Panc1 (cell line): ENCODE results near the gene RHBDF1. TPM values are rescaled to one million over a fixed set of nuclear protein-coding genes. Genes with fewer than 3 reads are reported as not detected.

ENCODE experiments used
- ATAC-seq: fragments of 200-7000 bp; cut with Tn5 transposase; 2 replicates; pipeline ENCODE4 v1.9.1; 2020; ENCODE audit warnings: mild to moderate bottlenecking, moderate library complexity
- BruUV-seq: library from RNA; stranded (reverse); fragments of 400-500 nt; replicated peaks from 2 replicates; lab custom pipeline; 2021; lab: Mats Ljungman, UMichigan
- CTCF ChIA-PET: fragments of 300-600 bp; sonication (Branson Sonifier 250); formaldehyde crosslinking; loops from one replicate; lab custom pipeline; 2022; ENCODE audit warnings: antibody characterized with exemption; lab: Charles Lee
- POLR2A ChIA-PET: fragments of 300-600 bp; sonication (Branson Sonifier 250); formaldehyde crosslinking; loops from one replicate; lab custom pipeline; 2022; ENCODE audit warnings: antibody characterized with exemption; lab: Charles Lee
- DNase-seq: peaks from one replicate; pipeline ENCODE4 v3.0.0-alpha.2; 2010; ENCODE audit warnings: low read depth, low spot score
- H3K27ac ChIP-seq: 2 replicates; pipeline ENCODE4 v1.5.1; 2011; ENCODE audit warnings: mild to moderate bottlenecking, low read length, inconsistent platforms
- H3K27me3 ChIP-seq: fragments of 200-500 bp; sonication (Bioruptor generic); 2 replicates; pipeline ENCODE4 v1.6.0; 2014; ENCODE audit warnings: low read length, inconsistent platforms; ENCODE audit not compliant: control insufficient read depth, insufficient read depth
- H3K36me3 ChIP-seq: fragments of 200-500 bp; sonication (Bioruptor generic); 2 replicates; pipeline ENCODE4 v1.5.1; 2014; ENCODE audit warnings: inconsistent platforms, mild to moderate bottlenecking, low read length, moderate library complexity; ENCODE audit not compliant: control insufficient read depth, insufficient read depth
- H3K4me1 ChIP-seq: 2 replicates; pipeline ENCODE4 v1.5.1; 2011; ENCODE audit warnings: inconsistent platforms, mild to moderate bottlenecking, low read length, moderate library complexity; ENCODE audit not compliant: control insufficient read depth, insufficient read depth
- H3K4me3 ChIP-seq, 2 experiments: 2 replicates each; pipeline ENCODE4 v1.5.1; 2011 to 2012; ENCODE audit warnings: low read depth in 2 of 2, low read length in 2 of 2, mild to moderate bottlenecking in 2 of 2, inconsistent platforms in 1 of 2, moderate library complexity in 1 of 2
- H3K9me3 ChIP-seq: fragments of 200-500 bp; sonication (Bioruptor generic); 2 replicates; pipeline ENCODE4 v1.5.1; 2014; ENCODE audit warnings: low read depth, mild to moderate bottlenecking, inconsistent platforms, low read length, moderate library complexity; ENCODE audit not compliant: control insufficient read depth, insufficient read depth
- CTCF ChIP-seq: fragments of 450-650 bp; IDR thresholded peaks from 2 replicates; pipeline ENCODE4 v1.5.1; 2017; ENCODE audit warnings: mild to moderate bottlenecking
- POLR2AphosphoS5 ChIP-seq: IDR thresholded peaks from 2 replicates; pipeline ENCODE4 v1.6.1; 2012; ENCODE audit warnings: mild to moderate bottlenecking, low read depth, low read length, moderate library complexity
- REST ChIP-seq, 2 experiments: IDR thresholded peaks; 2 replicates each; pipeline ENCODE4 v1.6.1; 2011 to 2012; ENCODE audit warnings: low read depth in 2 of 2, control low read depth in 1 of 2, low read length in 1 of 2, mild to moderate bottlenecking in 1 of 2, moderate library complexity in 1 of 2; ENCODE audit not compliant: insufficient read depth in 1 of 2
- SIN3A ChIP-seq: IDR thresholded peaks from 2 replicates; pipeline ENCODE4 v1.6.1; 2012; ENCODE audit warnings: low read depth, mild to moderate bottlenecking, low read length, moderate library complexity, borderline replicate concordance; ENCODE audit not compliant: insufficient read depth
- TCF7L2 ChIP-seq: IDR thresholded peaks from 2 replicates; pipeline ENCODE4 v1.6.1; 2011; ENCODE audit warnings: mild to moderate bottlenecking, low read depth, low read length, inconsistent platforms
- in situ Hi-C: cut with HindIII; loops from 2 replicates; pipeline ENCODE4 v1.10.0; 2016; ENCODE audit warnings: low sequenced_read_pairs, low pct_unique_long_range_greater_than_20kb
- intact Hi-C: fragments of 100-400 bp; cut with micrococcal nuclease; formaldehyde crosslinking; loops from one replicate; pipeline ENCODE4 v1.10.0; 2022; ENCODE audit not compliant: unreplicated experiment
- total RNA-seq: library from RNA; stranded (reverse); gene quantifications from one replicate; pipeline ENCODE4 v1.2.1, GENCODE V29; 2021; ENCODE audit not compliant: unreplicated experiment

The RHBDF1 gene
- total RNA-seq, 1 experiment from 2014 or later, result 41.7 TPM

GRCh38 chr16:37511-37910, 34.9 kb downstream of the RHBDF1 start:
- ATAC-seq (no peak), DNase-seq (no peak)
- Histone ChIP-seq H3K4me1 (no peaks in the 10 kb centered on the region), H3K27ac (no peak overlapping the region), H3K36me3 (no peaks in the 10 kb centered on the region; the same call in 1 of the 2 replicates), H3K9me3 (no peaks in the 10 kb centered on the region), H3K27me3 (no peaks in the 10 kb centered on the region), H3K4me3 (no peak overlapping the region)
- POLR2A ChIA-PET, result no interaction called here
- TF ChIP-seq CTCF (no peak), TCF7L2 (no peak), POLR2AphosphoS5 (no peak), SIN3A (no peak)
- intact Hi-C loops, result no loop called here
- CTCF ChIA-PET, result no interaction called here
- in situ Hi-C loops, result no loop called here
- no TSS peak for BruUV-seq

- BruUV-seq, result no TSS peak
- Histone ChIP-seq H3K27me3 (no peaks in the 10 kb centered on the region), H3K4me3 (no peak overlapping the region), H3K4me1 (no peaks in the 10 kb centered on the region), H3K36me3 (no peaks in the 10 kb centered on the region; the same call in 1 of the 2 replicates), H3K27ac (no peak overlapping the region), H3K9me3 (no peaks in the 10 kb centered on the region)
- no peak for ATAC-seq
- intact Hi-C loops, result no loop called here
- POLR2A ChIA-PET, result no interaction called here
- CTCF ChIA-PET, result no interaction called here
- no peak for DNase-seq
- in situ Hi-C loops, result no loop called here
- TF ChIP-seq POLR2AphosphoS5, result no peak
- TF ChIP-seq TCF7L2, result no peak
- no peak for TF ChIP-seq SIN3A
- no peak for TF ChIP-seq CTCF
- no peak for TF ChIP-seq REST (IDR thresholded peaks at IDR 0.05; ENCODE audit: insufficient read depth in 1 of 2, low read depth in 2 of 2, low read length in 1 of 2)
Measured at GRCh38 chr16:36336-36984, 36.0 kb downstream of the RHBDF1 start.
